Measurements from ENCODE around the gene CCL25.

DNA sequence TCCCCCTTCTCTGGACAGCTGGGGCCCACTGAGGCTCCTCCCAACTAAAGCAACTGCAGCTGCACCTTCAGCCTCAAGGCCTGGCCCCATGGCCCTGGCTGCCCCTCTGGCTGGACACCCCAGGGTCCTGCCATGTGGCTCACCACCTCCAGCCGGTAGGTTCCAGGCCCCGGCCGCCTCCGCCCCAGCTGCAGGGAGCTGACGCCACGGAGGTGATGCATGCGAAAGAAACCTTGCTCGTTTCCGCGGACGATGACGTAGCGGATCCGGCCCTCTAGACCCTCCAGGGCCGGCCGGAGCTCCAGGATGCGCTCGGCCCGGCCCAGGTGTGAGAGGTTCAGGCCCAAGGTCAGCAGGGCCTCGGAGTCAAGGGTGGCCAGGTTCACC is 13.3 kb downstream of the CCL25 start:
- TF ChIP-seq, protein P1, sequence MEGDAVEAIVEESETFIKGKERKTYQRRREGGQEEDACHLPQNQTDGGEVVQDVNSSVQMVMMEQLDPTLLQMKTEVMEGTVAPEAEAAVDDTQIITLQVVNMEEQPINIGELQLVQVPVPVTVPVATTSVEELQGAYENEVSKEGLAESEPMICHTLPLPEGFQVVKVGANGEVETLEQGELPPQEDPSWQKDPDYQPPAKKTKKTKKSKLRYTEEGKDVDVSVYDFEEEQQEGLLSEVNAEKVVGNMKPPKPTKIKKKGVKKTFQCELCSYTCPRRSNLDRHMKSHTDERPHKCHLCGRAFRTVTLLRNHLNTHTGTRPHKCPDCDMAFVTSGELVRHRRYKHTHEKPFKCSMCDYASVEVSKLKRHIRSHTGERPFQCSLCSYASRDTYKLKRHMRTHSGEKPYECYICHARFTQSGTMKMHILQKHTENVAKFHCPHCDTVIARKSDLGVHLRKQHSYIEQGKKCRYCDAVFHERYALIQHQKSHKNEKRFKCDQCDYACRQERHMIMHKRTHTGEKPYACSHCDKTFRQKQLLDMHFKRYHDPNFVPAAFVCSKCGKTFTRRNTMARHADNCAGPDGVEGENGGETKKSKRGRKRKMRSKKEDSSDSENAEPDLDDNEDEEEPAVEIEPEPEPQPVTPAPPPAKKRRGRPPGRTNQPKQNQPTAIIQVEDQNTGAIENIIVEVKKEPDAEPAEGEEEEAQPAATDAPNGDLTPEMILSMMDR (IDR thresholded peaks at IDR 0.05) = no peak
- no peak for TF ChIP-seq POLR2A (IDR thresholded peaks at IDR 0.05)
- no peak for TF ChIP-seq POLR2AphosphoS5 (IDR thresholded peaks at IDR 0.05)
